Endothelial cell of hepatic sinusoid (primary cell): ENCODE data around the gene SPPL3.

Experiments used
- in situ Hi-C: cut with HindIII; loops from 2 replicates; pipeline ENCODE4 v1.10.0; 2017; ENCODE audit warnings: low sequenced_read_pairs

SPPL3 gene

DNA sequence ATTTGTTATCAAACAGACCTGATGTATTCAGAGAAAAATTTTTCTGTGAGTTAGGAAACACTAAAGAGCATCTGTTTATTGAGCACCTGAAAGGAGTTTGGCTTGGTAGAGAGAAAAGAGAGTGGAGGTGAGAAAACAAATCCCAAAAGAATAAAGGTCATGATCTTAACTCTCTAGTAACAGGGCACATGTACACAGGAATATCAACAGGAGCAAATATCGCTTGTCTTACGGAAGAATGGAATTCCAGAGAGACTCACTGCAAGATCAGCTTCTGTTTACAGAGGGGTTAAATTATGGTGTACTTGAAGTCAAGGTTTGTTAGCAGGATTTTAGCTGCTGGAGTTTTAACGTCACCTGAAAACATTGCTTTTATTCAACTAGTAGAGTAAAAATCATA lies 78.8 kb downstream of the SPPL3 start:
- in situ Hi-C loops: no loop called here

DNA sequence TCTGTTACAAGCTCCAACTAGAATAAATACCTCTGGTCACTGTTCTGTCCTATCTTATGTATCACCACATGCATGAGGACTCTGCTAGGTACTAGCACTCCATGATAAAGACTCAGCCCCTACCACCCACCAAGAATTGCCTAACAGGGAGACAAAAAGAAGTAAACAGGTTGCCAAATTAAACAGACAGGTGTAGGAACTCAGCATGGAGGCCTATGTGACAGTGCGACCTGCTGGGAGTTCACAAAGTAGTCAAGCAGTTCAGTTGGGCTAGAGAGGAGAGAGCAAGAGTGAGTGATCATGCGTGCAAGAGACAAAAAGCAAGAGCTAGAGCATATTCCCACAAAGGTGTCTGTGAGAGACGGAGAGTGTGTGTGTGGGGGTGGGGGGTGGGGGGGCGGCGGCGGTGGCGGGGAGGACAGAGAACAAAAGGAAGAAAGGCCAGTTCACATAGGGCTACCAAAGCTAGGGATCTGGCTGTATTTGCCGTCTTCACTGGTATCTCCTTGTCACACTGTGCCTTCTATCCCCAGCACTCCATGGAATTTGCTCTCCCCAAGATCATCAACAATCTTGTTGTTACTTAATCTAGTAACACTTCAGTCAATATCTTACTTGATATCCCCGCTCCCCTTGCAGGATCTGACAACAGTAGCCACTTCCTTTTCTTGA lies 81.2 kb downstream of the SPPL3 start:
- in situ Hi-C loops: no loop called here

DNA sequence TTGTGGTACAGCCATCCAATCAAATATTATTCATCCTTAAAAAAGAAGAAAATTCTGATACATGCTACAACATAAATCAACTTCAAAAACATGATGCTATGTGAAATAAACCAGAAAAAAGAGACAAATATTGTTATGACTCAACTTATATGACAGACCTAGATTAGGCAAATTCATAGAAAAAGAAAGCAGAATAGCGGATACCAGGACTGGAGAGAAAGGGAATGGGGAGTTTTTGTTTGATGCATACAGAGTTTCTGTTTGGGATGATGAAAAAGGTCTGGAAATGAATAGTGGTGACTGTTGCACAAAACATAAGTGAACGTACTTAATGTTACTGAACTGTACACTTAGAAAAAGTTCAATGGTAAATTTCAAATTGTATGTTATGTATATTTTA lies 82.3 kb downstream of the SPPL3 start:
- in situ Hi-C loops: no loop called here

DNA sequence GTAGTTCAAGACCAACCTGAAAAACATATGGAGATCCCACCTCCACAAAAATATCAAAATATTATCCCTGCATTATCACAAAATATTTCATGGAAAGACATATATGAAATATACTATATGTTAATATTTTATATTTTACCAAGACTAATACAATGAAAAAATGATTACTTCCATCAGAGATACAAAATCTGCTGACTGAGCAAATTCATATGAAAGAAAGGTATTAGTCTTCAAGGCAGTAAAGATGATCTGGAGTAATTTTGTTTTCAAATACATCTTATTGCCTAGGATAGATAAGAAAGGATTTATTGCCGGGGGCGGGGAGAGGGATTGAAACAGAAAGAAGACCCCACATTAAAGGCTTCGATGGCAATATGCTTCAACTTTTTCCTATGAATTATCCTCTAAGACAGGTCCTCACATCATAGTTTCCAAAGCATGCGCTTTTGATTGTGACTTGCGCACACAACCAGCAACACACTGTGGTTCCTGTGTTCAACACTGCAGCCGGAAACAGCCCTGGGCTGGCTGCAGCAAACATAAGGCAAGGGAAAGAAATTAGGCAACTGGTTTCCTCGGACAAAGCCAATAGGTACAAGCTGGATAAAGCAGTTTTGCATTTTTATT lies 83.2 kb downstream of the SPPL3 start:
- in situ Hi-C loops: no loop called here

DNA sequence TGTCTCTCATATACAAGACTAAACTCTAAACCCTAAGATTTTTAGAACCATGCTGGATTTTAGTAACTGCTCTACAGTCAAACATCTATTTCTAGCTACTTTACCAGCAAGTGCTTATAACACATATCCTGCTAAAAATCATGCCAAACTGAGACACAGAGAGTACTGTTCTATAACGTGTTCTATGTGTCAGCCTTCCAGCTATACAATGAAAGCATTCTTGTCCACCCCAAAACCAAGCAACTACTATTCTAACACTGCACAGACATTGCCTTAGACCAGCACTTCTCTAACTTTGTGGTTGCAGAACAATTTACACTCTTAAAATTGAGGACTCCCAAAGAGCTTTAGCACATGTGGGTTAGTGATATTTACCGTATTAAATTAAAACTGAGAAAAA lies 85.7 kb downstream of the SPPL3 start:
- in situ Hi-C loops: no loop called here

DNA sequence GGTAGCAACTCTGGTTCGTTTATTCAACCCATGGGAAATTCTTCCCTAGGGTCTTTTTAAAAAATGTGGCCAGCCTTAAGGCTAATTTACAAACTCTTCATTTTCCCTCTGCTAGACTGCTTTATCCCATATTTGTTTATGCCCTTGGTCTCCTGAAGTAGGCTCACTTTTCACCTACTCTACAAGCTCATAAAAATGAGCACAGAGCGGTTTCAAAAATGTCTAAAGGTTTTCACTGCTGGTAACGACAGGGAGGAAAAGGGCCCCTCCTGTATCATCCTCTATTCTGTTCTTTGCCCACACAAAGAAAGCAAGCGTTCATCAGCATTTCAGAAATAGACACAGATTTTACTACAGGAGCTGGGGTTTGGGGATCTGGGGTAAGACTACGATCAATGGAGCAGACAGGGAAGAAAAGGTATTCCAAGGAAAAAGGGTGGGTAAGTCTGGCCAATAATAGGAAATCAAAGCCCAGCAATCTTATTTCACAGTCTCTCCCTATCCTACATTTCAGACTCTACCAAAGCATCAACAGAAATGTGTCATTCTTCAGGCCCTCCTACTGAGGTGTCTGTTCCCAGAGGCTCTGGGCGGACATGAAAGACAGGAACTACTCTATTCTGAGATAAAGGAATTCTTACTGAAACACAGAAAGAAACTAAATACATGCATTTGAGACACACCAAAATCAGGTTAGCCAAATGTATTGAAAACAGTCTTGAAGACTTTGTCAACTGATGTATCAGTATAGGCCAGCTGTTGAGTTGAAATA lies 86.4 kb downstream of the SPPL3 start:
- in situ Hi-C loops: no loop called here

DNA sequence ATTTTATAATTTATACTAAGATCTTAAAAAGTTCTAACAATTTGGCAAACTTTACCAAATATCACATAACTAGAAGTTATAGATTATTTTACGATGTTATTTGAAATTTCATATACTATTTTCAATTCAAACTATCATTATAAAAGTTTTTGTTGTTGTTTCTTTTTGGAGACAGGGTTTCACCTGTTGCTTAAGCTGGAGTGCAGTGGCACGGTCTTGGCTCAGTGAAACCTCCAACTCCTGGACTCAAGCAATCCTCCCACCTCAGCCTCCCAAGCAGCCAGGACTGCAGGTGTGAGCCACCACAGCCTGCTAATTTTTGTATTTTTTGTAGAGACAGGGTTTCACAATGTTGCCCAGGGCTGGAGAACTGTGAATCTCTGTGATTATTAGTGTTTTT lies 87.8 kb downstream of the SPPL3 start:
- in situ Hi-C loops: no loop called here

DNA sequence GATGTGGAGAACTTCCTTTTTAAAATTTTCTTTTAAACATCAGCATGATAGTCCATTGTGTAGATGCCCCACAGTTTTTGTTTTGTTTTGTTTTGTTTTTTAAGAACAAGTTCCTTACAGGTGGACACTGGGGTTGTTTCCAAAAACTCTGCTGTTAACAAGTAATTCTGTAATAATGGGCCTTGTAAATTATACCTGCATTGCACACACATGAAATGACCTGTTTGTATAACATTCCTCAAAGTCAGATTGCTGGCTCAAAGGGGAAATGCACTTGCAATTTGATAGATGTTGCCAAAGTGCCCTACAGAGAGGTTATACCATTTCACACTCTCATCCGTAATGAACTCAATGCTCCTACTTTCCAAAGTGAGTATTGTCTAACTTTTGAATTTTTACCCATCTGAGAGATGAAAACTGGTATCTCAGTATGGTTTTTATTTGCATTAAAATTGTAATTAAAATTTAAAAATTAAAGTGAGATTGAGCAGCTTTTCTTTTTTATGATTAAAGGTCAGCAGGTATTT lies 89.2 kb downstream of the SPPL3 start:
- in situ Hi-C loops: no loop called here

DNA sequence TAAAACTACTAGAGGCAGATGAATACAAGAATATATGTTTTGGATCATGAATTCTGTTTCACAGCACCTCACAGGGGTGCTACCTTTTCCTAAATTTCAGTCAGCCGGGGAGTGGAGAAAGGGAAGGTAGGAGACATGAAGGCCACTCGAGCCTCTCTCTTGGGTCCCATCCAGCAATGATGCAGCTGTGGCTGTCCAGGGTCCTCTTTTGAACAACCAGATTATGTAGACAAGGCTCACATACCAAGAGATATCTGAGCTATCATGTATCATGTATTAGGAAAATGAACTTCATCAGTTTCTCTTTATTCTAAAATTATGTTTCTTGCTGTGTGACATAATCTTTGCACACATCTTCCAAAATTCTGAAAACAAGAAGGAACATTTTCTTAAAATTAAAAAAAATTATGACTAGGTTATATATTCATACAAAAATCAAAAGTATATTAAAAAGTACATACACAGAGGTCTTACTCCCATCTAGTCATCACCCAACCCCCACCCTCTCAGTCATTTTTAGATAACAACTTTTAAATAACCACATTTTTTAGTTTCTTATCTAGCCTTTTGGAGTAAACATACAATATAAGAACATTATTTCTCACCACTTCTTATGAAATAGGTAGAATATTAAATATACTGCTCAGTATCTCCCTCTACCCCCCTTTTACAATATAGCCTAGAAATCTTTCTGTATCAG lies 89.8 kb downstream of the SPPL3 start:
- in situ Hi-C loops: no loop called here

DNA sequence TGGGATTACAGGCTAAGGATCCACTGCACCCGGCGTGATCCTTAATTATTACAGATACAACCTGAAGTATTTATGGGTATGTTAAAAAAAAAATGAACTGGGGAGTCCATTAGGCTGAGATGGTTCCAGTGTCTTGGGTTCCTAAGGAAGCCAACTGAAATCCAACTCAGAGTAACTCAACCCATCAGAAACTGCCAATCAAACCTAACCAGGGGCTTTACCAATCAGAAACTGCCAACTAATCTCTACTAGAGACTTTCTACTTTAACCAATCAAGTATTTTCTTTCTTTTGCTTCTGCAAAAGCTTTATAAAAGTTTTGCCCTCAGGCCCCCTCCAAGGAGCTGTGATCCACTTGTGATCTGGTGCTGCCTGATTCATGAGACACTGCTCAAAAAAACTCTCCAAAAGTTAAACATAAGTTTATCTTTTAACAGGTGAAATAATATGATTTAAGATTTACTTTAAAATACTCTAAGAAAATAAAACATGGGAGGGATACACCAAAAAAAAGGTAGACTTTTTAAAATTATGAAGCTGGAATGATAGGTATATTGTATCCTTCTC lies 90.5 kb downstream of the SPPL3 start:
- in situ Hi-C loops: no loop called here

DNA sequence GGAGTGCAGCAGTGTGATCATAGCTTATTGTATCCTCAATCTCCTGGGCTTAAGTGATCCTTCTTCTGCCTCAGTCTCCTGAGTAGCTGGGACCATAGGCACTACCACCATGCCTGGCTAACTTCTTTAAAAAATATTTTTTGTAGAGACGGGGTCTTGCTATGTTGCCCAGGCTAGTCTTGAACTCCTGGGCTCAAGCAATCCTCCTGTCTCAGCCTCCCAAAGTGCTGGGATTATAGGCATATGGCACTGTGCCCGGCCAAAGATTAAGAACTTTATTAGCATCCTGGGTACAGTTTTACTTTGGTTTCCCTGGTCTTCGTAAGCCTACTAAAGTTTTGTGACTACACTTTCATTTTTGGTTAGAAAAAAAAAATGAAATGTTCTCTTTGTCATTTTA lies 94.1 kb downstream of the SPPL3 start:
- in situ Hi-C loops: no loop called here

DNA sequence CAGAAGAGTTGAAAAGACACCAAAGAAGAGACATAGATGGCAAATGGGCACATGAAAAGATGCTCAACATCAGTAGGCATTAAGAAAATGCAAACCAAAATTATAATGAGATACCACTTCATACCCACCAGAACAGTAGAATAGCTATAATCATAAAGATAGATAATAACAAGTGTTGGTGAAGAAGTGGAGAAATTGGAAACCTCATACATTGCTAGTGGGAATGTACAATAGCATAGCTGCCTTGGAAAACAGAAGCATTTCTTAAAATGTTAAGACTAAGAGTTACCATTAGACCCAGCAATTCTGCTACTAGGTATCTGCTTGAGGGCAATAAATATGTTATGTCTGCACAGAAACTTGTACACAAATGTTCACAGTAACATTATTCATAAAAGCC lies 99.7 kb downstream of the SPPL3 start:
- in situ Hi-C loops: loop anchor here (5.0 kb wide), 1 partner anchor 42 kb away; no protein-coding TSS in a partner anchor

DNA sequence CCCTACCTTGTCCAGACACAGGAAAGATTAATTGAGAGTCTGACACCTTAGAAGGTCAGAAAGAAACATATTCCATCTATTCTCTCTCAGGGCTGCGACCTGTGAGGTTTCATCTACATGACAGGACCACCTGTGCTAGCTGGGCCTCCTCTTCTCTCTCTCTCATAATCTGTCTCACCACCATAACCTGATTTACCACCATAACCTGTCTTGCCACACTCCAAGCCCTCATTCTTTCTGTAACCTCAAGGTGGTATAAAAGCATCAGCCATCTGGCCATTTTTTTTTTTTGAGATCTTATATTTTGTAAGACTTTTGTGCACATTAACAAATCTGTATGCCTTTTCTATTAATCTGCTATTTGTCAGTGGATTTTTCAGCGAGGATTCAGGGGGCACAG lies 103.0 kb downstream of the SPPL3 start:
- in situ Hi-C loops: loop anchor here (5.0 kb wide), 1 partner anchor 39 kb away; no protein-coding TSS in a partner anchor

DNA sequence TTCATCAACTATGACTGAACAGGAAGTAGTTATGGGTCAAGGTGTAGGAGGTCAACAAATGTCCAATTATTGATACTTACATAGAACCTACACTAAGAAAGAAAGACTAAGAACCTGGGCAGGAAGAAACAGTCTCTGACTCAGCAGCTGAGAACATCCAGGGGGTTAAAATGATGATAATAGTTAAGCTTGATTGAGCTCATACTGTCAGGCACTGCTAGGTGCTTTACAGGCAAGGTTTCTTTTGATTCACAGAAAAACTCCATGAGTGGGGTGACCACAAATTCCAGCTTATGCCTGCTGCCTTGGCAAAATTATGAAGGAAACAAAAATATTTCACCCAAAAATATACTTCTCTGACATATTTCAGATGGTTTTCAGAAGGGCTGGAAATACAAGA lies 103.5 kb downstream of the SPPL3 start:
- in situ Hi-C loops: loop anchor here (5.0 kb wide), 1 partner anchor 38 kb away; no protein-coding TSS in a partner anchor

DNA sequence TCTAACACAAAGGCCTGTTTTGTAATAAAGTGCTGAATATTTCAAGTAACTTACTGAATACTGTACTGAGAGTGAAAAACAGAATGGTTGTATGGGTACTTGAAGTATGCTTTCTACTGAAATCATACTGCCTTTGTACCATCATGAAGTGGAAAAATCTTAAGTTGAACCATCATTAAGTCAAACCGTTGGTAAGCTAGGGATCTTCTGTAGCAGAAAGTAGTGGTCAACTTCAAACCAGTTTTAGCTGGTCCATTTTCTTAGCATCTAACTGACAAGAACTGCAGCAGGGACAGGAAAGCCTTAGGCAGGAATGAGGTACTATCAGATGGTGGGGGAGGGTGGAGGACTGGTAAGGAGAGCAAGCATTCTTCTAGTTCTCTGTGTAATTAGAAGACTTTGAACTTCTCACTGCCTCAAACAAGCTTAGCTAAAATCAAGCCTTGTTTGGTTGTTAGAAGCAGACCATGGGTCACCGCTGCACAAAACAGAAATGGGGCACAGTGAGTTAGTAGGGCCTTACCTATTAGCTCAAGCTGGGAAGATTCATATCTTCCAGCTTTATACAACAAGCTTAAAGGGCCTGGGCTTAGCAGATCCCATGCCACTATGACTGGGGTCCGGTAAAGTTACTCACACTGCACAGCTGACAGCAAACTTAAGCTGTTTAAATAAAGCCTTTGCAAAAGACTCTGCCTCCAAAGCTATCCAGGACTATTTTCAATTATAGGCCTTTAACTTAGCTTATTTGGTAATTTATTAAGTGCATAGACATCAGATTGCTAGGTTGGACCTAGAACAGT lies 104.7 kb downstream of the SPPL3 start:
- in situ Hi-C loops: loop anchor here (5.0 kb wide), 1 partner anchor 37 kb away; no protein-coding TSS in a partner anchor

DNA sequence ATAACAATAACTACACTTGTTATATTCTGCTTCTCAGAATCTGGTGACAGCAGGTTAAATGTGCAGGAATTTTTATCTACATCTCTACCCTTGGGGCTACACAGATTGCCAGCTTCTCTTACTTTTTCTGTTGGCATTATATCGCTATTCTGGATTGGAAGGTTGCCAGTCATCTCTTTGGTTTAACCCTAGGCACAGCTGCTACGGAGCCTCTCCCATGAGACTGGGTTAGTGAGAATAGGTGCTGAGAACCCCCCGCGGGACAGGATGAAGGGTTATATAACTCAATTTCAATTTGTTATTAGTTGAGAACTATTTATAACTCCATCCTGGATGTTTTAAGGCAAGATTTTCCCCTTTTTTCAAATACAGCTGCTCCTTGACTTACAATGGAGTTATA lies 105.5 kb downstream of the SPPL3 start:
- in situ Hi-C loops: no loop called here

DNA sequence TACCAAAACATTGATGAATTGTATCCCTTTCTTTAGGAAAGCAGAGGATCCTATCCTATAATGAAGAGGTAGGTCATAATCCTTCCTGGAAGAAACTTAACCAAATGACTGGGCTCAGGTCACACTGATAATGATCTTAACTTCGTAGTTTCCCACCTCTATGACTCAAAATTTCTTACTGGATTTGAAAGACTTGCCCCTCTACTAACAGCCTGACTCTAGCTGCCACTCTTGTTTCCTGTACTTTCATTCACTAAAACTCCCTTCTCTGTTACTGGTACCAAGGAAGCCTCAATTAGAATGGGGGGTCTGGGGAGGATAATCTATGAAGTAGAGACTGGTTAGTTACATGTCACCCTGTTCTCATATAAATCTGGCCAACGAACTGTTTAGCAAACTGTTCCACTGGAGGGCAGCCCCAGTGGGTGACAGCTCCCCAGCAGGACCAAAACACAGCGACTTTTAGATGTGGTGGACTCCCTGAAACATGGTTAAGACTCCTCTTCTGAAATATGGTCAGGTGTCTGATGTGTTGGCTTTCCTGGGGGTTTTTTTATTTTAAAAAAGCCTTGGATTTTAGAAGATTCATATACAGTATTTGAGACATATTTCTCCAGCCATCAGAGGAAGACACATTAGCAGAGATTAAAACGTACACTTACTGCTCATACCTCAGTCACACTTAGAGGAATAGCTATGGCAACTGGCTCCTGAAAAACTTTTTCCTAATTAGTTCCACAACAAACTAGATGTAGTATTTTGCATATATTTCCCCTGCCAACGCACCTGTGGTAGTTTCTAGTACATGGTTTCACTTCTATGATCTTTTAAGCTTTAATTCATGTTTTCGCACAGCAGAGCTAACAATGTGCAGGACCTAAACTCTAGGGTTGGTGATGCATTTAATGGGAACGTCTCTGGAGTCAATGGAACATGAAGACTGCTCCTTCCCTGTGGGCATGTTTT lies 106.2 kb downstream of the SPPL3 start:
- in situ Hi-C loops: no loop called here

DNA sequence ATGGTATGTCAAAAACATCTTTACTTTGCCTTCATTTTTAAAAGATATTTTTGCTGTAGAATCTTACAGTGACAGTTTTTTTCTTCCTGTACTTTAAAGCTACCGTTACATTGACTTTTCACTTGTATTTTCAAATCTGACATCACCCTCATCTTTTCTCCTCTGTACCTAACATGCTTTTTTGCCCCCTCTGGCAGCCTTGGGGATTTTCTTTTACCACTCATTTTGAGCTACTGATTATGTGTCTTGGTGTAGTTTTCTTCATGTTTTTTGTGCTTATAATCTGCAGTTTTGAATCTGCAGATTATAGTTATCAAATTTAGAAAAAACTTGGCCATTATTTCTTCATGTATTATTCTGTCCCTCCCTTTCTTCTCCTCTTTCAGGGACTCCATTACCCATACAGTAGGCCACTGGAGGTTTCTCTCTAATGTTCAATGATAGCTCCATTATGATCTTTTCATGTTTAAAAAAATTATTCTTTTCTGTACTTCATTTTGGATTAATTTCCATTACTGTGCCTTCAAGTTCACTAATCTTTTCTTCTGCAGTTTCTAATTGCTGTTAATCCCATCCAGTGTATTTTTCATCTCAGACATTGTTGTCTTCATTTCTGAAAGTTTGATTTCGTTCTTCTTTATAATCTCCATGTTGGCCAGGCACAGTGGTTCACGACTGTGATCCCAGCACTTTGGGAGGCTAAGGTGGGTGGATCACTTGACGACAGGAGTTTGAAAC lies 108.5 kb downstream of the SPPL3 start:
- in situ Hi-C loops: no loop called here
